A549 (cell line): Measurements from ENCODE around the gene TBR1. TPM values are rescaled to one million over a fixed set of nuclear protein-coding genes. Genes with fewer than 3 reads are reported as not detected.

Experiments used
- ATAC-seq, 2 experiments: fragments of 200-7000 bp in 1 of 2; fragments of >200 bp in 1 of 2; cut with Nextera tagmentation in 1 of 2; cut with Tn5 transposase in 1 of 2; 3 replicates each; pipeline versions ENCODE4 v1.8.0 to v1.9.1; 2018 to 2020; ENCODE audit warnings: mild to moderate bottlenecking in 1 of 2, moderate library complexity in 1 of 2
- CTCF ChIA-PET: fragments of 300-600 bp; sonication (Branson Sonifier 250); formaldehyde crosslinking; extraction: SDS; loops from one replicate; lab custom pipeline; 2021; ENCODE audit warnings: antibody characterized with exemption, inconsistent platforms; lab: Yijun Ruan, JAX
- POLR2A ChIA-PET: fragments of 350-600 bp; formaldehyde crosslinking; extraction: SDS; loops from one replicate; lab custom pipeline; 2021; ENCODE audit warnings: antibody characterized with exemption, inconsistent platforms; lab: Yijun Ruan, JAX
- DNase-seq, 2 experiments: peaks; one replicate each; pipeline versions ENCODE4 v3.0.0 to v3.0.0-alpha.2; 2011 to 2016; ENCODE audit warnings: low read depth in 1 of 2, low spot score in 1 of 2
- FAIRE-seq: peaks from 2 replicates; lab custom pipeline; 2011; peaks lifted over from hg19 to GRCh38; lab: Jason Lieb, UNC
- H3K27ac ChIP-seq, 2 experiments: fragments of >200 bp; sonication (Bioruptor Twin); formaldehyde crosslinking; 3 replicates each; pipeline ENCODE4 v1.5.1; 2016 to 2017
- H3K4me1 ChIP-seq: fragments of >200 bp; sonication (Bioruptor Twin); formaldehyde crosslinking; 3 replicates; pipeline ENCODE4 v1.6.1; 2016
- H3K4me2 ChIP-seq: fragments of >200 bp; sonication (Bioruptor Twin); formaldehyde crosslinking; 3 replicates; pipeline ENCODE4 v1.6.1; 2016
- H3K4me3 ChIP-seq: fragments of >200 bp; sonication (Bioruptor Twin); formaldehyde crosslinking; 3 replicates; pipeline ENCODE4 v1.5.1; 2016
- H3K9me3 ChIP-seq: fragments of >200 bp; sonication (Bioruptor Twin); formaldehyde crosslinking; 3 replicates; pipeline ENCODE4 v1.6.1; 2016
- ATOH8 ChIP-seq: fragments of 250-450 bp; sonication (Bioruptor Pico); IDR thresholded peaks from 2 replicates; pipeline ENCODE4 v1.5.0; 2020; ENCODE audit warnings: low read depth, mild to moderate bottlenecking, moderate library complexity
- CBX2 ChIP-seq: fragments of 200-600 bp; sonication (generic); IDR thresholded peaks from 2 replicates; pipeline ENCODE4 v1.6.1; 2016; ENCODE audit warnings: low read depth, mild to moderate bottlenecking, borderline replicate concordance
- CHD2 ChIP-seq: fragments of 150-350 bp; IDR thresholded peaks from 2 replicates; pipeline ENCODE4 v1.6.1; 2014; ENCODE audit warnings: low read length; ENCODE audit not compliant: partially characterized antibody
- CTCF ChIP-seq: fragments of >200 bp; sonication (Bioruptor Twin); formaldehyde crosslinking; IDR thresholded peaks from 3 replicates; pipeline ENCODE4 v1.5.1; 2016
- EHF ChIP-seq: fragments of 250-450 bp; sonication (Bioruptor Pico); IDR thresholded peaks from 2 replicates; pipeline ENCODE4 v1.5.0; 2020; ENCODE audit warnings: mild to moderate bottlenecking
- EP300 ChIP-seq, 2 experiments: fragments of >200 bp; sonication (Bioruptor Twin); formaldehyde crosslinking; IDR thresholded peaks; 2 replicates in 1 of 2; 3 replicates in 1 of 2; pipeline ENCODE4 v1.6.1; 2016 to 2017
- HDAC2 ChIP-seq: fragments of 200-600 bp; sonication (generic); IDR thresholded peaks from 2 replicates; pipeline ENCODE4 v1.6.1; 2016
- HES2 ChIP-seq: fragments of >200 bp; sonication (Bioruptor Twin); formaldehyde crosslinking; IDR thresholded peaks from 2 replicates; pipeline ENCODE4 v1.6.1; 2016
- HMGXB4 ChIP-seq: fragments of 250-450 bp; sonication (Bioruptor Pico); IDR thresholded peaks from 2 replicates; pipeline ENCODE4 v1.5.0; 2021; ENCODE audit warnings: mild to moderate bottlenecking, moderate library complexity, borderline replicate concordance
- HOXA7 ChIP-seq: fragments of 250-450 bp; sonication (Bioruptor Pico); IDR thresholded peaks from 2 replicates; pipeline ENCODE4 v1.5.0; 2020; ENCODE audit warnings: mild to moderate bottlenecking, moderate library complexity
- JUNB ChIP-seq: fragments of >200 bp; sonication (Bioruptor Twin); formaldehyde crosslinking; IDR thresholded peaks from 2 replicates; pipeline ENCODE4 v1.6.1; 2016
- KDM1A ChIP-seq: fragments of 200-600 bp; sonication (generic); IDR thresholded peaks from 2 replicates; pipeline ENCODE4 v1.6.1; 2016; ENCODE audit warnings: low read depth, mild to moderate bottlenecking
- KDM5A ChIP-seq: fragments of 200-600 bp; sonication (generic); IDR thresholded peaks from 2 replicates; pipeline ENCODE4 v1.6.1; 2016; ENCODE audit warnings: antibody characterized with exemption, mild to moderate bottlenecking
- MAFK ChIP-seq: fragments of 450-650 bp; IDR thresholded peaks from 2 replicates; pipeline ENCODE4 v1.6.1; 2014; ENCODE audit not compliant: partially characterized antibody
- MAX ChIP-seq: IDR thresholded peaks from 2 replicates; pipeline ENCODE4 v1.6.1; 2012
- MAZ ChIP-seq: fragments of 150-350 bp; IDR thresholded peaks from 2 replicates; pipeline ENCODE4 v1.6.1; 2014; ENCODE audit warnings: antibody characterized with exemption, low read depth, low read length, borderline replicate concordance
- NFE2L2 ChIP-seq: fragments of 150-350 bp; conservative IDR thresholded peaks from 2 replicates; pipeline ENCODE4 v1.6.1; 2014; ENCODE audit warnings: low read length
- NR3C1 ChIP-seq: fragments of >200 bp; sonication (Bioruptor Twin); formaldehyde crosslinking; IDR thresholded peaks from 3 replicates; pipeline ENCODE4 v1.6.1; 2017
- POLR2A ChIP-seq: IDR thresholded peaks from 2 replicates; pipeline ENCODE4 v1.6.1; 2012; ENCODE audit warnings: mild to moderate bottlenecking, low read length
- RFX5 ChIP-seq: fragments of 450-650 bp; IDR thresholded peaks from 2 replicates; pipeline ENCODE4 v1.7.1; 2014; ENCODE audit warnings: antibody characterized with exemption, mild to moderate bottlenecking, moderate library complexity
- RNF2 ChIP-seq: fragments of 200-600 bp; sonication (generic); IDR thresholded peaks from 2 replicates; pipeline ENCODE4 v1.6.1; 2016; ENCODE audit warnings: low read depth, mild to moderate bottlenecking, antibody characterized with exemption, moderate library complexity, borderline replicate concordance
- TP53 ChIP-seq: fragments of 250-450 bp; sonication (Bioruptor Pico); IDR thresholded peaks from 2 replicates; pipeline ENCODE4 v1.5.0; 2021; ENCODE audit warnings: mild to moderate bottlenecking, moderate library complexity
- ZNF302 ChIP-seq: fragments of 250-450 bp; sonication (Bioruptor Pico); IDR thresholded peaks from 2 replicates; pipeline ENCODE4 v1.9.0; 2021; ENCODE audit warnings: inconsistent platforms, mild to moderate bottlenecking, moderate library complexity
- ZSCAN20 ChIP-seq: fragments of 250-450 bp; sonication (Bioruptor Pico); IDR thresholded peaks from 2 replicates; pipeline ENCODE4 v1.8.0; 2022; ENCODE audit warnings: mild to moderate bottlenecking, moderate library complexity
- WGBS: methylation state at CpG from one replicate; pipeline ENCODE4 v1.1.6; 2017; ENCODE audit errors: missing lambda C conversion rate; 5-methylcytosine and 5-hydroxymethylcytosine counted together
- polyA plus RNA-seq, 4 experiments: library from polyadenylated mRNA; depleted of rRNA in 3 of 4; stranded (reverse); fragments of >200 nt; fragmentation: RNase III in 1 of 4; extraction: RNeasy Plus Mini Kit Qiagen cat#74134 plus additional on column Dnase treatment in 1 of 4; gene quantifications; 2 replicates in 3 of 4; 3 replicates in 1 of 4; pipeline ENCODE4 v1.2.3, GENCODE V29; 2011 to 2017

TBR1 gene
- polyA plus RNA-seq, 2 of the 4 experiments (the other 2 are of a cell fraction): 0.01 to 0.09 TPM

GRCh38 chr2:161427664-161428587 is 11.8 kb downstream of the TBR1 start:
- no peak overlapping the region for H3K4me3 ChIP-seq
- TF ChIP-seq TP53 (no peak), RFX5 (no peak), CBX2 (no peak), KDM5A (no peak), EP300 (IDR thresholded peaks at IDR 0.05) (no peak), POLR2A (no peak), JUNB (no peak), ATOH8 (CRISPR knock-in tag) (no peak), MAZ (no peak), HDAC2 (no peak), KDM1A (no peak), ZSCAN20 (CRISPR knock-in tag) (no peak), EHF (CRISPR knock-in tag) (no peak), HES2 (no peak), ZNF302 (CRISPR knock-in tag) (no peak), MAX (no peak)
- TF ChIP-seq, all 56 proteins: peak for 0
- 90% methylated on average over 58 of the region's 64 CpGs for WGBS
- ATAC-seq (no peak), FAIRE-seq (no peak), DNase-seq (no peak)
- ChIA-PET CTCF (no interaction called here), POLR2A (no interaction called here)
- Histone ChIP-seq H3K27ac (no peak overlapping the region), H3K9me3 (no peaks in the 10 kb centered on the region), H3K4me2 (no peak overlapping the region), H3K4me1 (no peaks in the 10 kb centered on the region)

- TF ChIP-seq NR3C1 (no peak), NFE2L2 (no peak), HMGXB4 (CRISPR knock-in tag) (no peak), HOXA7 (no peak), CHD2 (no peak), CTCF (no peak), RNF2 (no peak), KDM1A (no peak), RFX5 (no peak), MAFK (no peak)
- CTCF ChIA-PET: no interaction called here
- no peak for ATAC-seq
- no peak for DNase-seq
- POLR2A ChIA-PET: no interaction called here
- Histone ChIP-seq H3K27ac (no peak overlapping the region), H3K4me1 (no peaks in the 10 kb centered on the region), H3K4me3 (no peak overlapping the region), H3K4me2 (no peak overlapping the region), H3K9me3 (no peaks in the 10 kb centered on the region)
- FAIRE-seq: no peak
- WGBS: 52% methylated on average over 2 of the region's 2 CpGs
Measured at GRCh38 chr2:161430386-161430785, 14.3 kb downstream of the TBR1 start.
